HEK293 (cell line): ENCODE measurements around the gene ADAR.

Experiments
- ZBTB21 ChIP-seq: fragments of 450-650 bp; formaldehyde crosslinking; IDR thresholded peaks from 2 replicates; pipeline ENCODE4 v1.5.1; 2017; ENCODE audit warnings: missing biosample characterization, missing genetic modification characterization
- ZNF274 ChIP-seq, 2 experiments: fragments of 200-500 bp in 1 of 2; fragments of 450-650 bp in 1 of 2; sonication (Bioruptor generic) in 1 of 2; formaldehyde crosslinking in 1 of 2; IDR thresholded peaks; 2 replicates each; pipeline versions ENCODE4 v1.5.1 to v1.6.1; 2014 to 2016; ENCODE audit warnings: borderline replicate concordance in 1 of 2, inconsistent platforms in 1 of 2, low read length in 1 of 2, missing biosample characterization in 1 of 2, missing genetic modification characterization in 1 of 2

GRCh38 chr1:154533952-154534844 lies 73.8 kb downstream of the ADAR start:
- TF ChIP-seq ZNF274 (IDR thresholded peaks at IDR 0.05; ENCODE audit: low read length), result no peak
- TF ChIP-seq ZNF274 (tag by site-specific recombination; IDR thresholded peaks at IDR 0.05; ENCODE audit: borderline replicate concordance), result no peak
- no peak for TF ChIP-seq ZBTB21 (tag by site-specific recombination)
